NCI-H1436 treated with DMSO at 0.1 percent for 48 hours (cell line): Measurements from ENCODE around the gene CD247.

ENCODE experiments used
- DNase-seq: peaks from one replicate; lab custom pipeline; 2025; lab: John Stamatoyannopoulos, UW

The CD247 gene

GRCh38 chr1:167489571-167490340 is 28.6 kb downstream of the CD247 start:
- no peak for DNase-seq

- no peak for DNase-seq
These were observed 29.5 kb downstream of the CD247 start for GRCh38 chr1:167488786-167489185.

- DNase-seq, result no peak
These were observed 30.7 kb downstream of the CD247 start for GRCh38 chr1:167487614-167488013.

- DNase-seq, result no peak
These were observed 32.1 kb downstream of the CD247 start for GRCh38 chr1:167486090-167486824.

- DNase-seq, result no peak
These were observed 33.4 kb downstream of the CD247 start for GRCh38 chr1:167484726-167485502.

GRCh38 chr1:167483790-167484189 is 34.5 kb downstream of the CD247 start:
- DNase-seq, result no peak

- DNase-seq, result no peak
These were observed 36.1 kb downstream of the CD247 start for GRCh38 chr1:167482184-167482583.

- no peak for DNase-seq
These were observed 38.9 kb downstream of the CD247 start for GRCh38 chr1:167479331-167479979.

- no peak for DNase-seq
These were observed 40.3 kb downstream of the CD247 start for GRCh38 chr1:167477986-167478385.

GRCh38 chr1:167476061-167476460 is 42.3 kb downstream of the CD247 start:
- DNase-seq, result no peak

- DNase-seq, result no peak
These were observed 44.1 kb downstream of the CD247 start for GRCh38 chr1:167474191-167474641.

- no peak for DNase-seq
These were observed 44.6 kb downstream of the CD247 start for GRCh38 chr1:167473761-167474160.

GRCh38 chr1:167472752-167473521 is 45.4 kb downstream of the CD247 start:
- no peak for DNase-seq

GRCh38 chr1:167471568-167471967 is 46.8 kb downstream of the CD247 start:
- DNase-seq, result no peak

- DNase-seq, result no peak
These were observed 48.9 kb downstream of the CD247 start for GRCh38 chr1:167469280-167469965.

- no peak for DNase-seq
These were observed 50.6 kb downstream of the CD247 start for GRCh38 chr1:167467752-167468151.

- DNase-seq, result no peak
These were observed 51.1 kb downstream of the CD247 start for GRCh38 chr1:167467126-167467710.

GRCh38 chr1:167465743-167466142 is 52.6 kb downstream of the CD247 start:
- DNase-seq, result no peak

GRCh38 chr1:167465018-167465417 is 53.3 kb downstream of the CD247 start:
- no peak for DNase-seq

GRCh38 chr1:167463875-167464575 is 54.3 kb downstream of the CD247 start:
- no peak for DNase-seq
